ENCODE data around the gene GAA.
"Not testable (repeated sequence)": the region's sequence is repeated elsewhere in the genome, so short reads cannot be mapped to it uniquely, and the experiment has no call there.

GAA gene

DNA sequence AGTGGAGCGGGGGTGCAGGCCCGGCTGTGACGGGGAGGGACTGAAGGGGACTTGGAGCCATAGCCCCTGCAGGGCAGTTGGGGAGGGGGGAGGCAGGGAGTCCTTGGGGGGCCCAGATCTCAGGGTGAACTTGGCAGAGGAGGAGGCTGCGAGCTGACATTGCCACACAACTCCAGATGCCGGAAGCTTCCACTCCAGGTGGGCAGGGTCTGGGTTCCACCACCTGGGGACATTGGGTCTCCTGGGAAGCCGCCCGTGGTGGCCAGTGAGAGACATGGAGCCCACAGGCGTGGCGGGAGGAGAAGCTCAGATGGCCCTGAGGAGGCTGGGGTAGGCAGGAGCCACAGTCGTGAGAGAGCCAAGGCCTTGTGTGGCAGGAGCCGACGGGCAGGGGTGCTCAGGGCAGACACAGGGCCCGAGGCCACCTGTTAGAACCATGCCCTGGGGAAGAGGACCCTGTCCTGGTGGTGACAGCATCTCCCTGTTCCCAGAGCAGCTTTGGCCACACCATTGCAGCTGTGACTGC, 18.2 kb upstream of the GAA start:
- no peak for DNase-seq (ENCODE audit: low read depth in 1 of 2, low spot score in 1 of 2)

- DNase-seq (ENCODE audit: low read depth in 1 of 2, low spot score in 1 of 2): no peak
Measured at GRCh38 chr17:80084773-80085172, 16.6 kb upstream of the GAA start.

DNA sequence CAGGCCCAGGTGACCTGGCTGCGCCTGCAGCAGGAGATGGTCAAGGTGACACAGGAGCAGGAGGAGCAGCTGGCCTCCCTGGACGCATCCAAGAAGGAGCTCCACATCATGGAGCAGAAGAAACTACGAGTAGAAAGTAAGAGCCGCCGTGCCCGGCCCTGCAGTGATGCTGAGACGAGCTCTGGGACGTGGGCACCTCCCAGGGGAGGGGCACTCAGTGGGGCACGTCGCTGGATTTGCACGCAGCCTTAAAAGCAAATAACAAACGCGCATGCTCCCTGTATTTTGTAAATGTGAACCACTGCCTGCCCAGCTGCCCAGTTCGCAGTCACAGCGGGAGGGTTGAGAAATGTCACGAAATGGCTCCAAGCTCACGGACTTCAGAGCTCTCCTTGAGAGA, 15.3 kb upstream of the GAA start:
- no peak for DNase-seq (ENCODE audit: low read depth in 1 of 2, low spot score in 1 of 2)

DNA sequence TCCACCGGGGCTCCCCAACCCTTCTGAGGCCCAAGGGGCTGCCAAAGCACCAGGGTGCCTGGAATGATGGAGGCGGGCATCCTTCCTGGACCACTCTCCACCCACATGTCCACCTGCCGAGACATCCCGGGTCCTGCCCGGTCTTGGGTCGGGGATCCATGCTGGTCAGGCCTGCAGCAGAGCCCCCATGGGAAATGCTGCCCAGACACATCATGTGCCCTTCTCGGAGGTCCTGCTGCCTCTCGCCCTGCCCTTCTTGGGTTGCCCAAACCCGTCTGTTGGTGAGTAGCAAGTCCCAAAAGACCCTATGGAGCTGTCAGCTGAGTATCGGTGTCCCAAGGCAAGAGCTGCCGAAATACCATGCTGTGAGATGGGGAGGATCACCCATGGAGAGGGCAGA, 14.8 kb upstream of the GAA start:
- DNase-seq (ENCODE audit: low read depth in 1 of 2, low spot score in 1 of 2): no peak

DNA sequence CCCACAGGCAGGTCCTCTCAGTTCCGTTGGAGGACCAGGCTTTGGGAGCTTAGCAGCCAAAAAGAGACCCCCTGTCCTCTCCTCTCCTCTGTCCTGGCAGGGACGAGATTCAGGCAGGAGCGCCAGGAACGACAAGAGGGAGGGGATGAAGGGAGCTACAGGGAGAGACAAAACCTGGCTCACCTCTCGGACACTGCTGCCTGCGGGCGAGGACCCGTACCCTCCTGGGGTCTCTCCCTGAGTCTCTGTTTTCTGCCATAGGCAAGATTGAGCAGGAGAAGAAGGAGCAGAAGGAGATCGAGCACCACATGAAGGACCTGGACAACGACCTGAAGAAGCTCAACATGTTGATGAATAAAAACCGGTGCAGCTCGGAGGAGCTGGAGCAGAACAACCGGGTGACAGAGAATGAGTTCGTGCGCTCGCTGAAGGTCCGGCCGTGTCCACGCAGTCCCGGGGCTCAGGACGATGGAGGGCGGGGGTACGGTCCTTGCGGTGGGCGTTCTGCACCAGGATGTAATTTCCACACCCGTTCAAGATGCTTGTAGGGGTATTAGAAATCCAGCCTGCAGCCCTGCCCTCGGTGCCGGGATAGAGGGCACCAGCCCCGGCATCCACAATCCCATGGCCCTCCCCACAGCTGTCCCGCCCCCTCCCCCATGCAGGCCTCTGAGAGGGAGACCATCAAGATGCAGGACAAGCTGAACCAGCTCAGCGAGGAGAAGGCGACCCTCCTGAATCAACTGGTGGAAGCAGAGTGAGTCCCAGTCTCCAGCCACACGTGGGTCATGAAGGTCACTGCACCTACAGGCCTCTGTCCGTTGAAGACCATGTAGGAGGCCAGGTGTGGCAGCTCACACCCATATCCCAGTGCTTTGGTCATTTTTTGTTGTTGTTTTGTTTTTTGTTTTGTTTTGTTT, 13.8 kb upstream of the GAA start:
- DNase-seq (ENCODE audit: low read depth in 1 of 2, low spot score in 1 of 2): no peak

DNA sequence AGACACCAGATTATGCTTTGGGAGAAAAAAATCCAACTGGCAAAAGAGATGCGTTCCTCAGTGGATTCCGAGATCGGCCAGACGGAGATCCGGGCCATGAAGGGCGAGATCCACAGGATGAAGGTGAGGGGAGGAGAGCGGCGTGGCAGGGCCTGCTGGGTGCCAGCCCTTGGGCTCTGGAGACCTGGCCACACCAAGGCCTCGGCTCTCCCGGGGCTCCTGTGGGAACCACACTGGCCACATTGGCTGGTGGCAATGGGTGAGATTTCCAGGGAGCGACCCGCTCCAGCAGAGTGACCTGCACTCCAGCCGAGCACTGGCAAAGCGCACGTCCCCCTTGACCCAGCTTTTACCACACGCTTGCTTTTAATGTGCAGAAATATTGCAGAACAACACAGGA, 11.6 kb upstream of the GAA start:
- no peak for DNase-seq (ENCODE audit: low read depth in 1 of 2, low spot score in 1 of 2)

DNA sequence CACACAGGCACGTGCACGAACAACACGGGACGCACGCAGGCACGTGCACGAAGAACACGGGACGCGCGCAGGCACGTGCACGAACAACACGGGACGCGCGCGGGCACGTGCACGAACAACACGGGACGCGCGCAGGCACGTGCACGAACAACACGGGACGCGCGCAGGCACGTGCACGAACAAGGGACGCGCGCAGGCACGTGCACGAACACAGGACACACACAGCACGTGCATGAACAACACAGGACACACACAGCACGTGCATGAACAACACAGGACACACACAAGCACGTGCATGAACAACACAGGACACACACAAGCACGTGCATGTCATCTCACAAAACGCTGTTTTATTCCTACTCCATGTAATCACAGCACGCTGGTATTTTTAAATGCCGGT, 11.2 kb upstream of the GAA start:
- DNase-seq (ENCODE audit: low read depth in 1 of 2, low spot score in 1 of 2): not testable (repeated sequence)

DNA sequence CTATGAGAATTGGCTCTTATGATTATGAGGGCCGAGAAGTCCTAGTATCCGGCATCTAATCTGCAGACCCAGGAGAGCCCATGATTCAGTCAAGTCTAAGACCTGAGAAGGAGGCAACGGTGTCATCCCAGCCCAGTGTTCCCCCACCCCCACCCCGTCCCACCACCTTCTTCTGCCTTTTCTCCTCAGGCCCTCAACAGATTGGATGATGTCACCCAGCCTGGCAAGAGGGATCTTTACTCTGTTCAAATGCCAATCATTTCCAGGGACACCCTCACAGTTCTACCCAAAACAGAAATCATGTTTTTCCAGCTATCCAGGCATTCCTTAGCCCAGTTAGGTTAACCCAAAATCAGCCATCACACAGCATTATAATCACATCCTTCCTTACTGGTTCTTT, 10.0 kb upstream of the GAA start:
- DNase-seq (ENCODE audit: low read depth in 1 of 2, low spot score in 1 of 2): no peak

GRCh38 chr17:80092959-80093358, 8.4 kb upstream of the GAA start:
- DNase-seq (ENCODE audit: low read depth in 1 of 2, low spot score in 1 of 2): no peak

DNA sequence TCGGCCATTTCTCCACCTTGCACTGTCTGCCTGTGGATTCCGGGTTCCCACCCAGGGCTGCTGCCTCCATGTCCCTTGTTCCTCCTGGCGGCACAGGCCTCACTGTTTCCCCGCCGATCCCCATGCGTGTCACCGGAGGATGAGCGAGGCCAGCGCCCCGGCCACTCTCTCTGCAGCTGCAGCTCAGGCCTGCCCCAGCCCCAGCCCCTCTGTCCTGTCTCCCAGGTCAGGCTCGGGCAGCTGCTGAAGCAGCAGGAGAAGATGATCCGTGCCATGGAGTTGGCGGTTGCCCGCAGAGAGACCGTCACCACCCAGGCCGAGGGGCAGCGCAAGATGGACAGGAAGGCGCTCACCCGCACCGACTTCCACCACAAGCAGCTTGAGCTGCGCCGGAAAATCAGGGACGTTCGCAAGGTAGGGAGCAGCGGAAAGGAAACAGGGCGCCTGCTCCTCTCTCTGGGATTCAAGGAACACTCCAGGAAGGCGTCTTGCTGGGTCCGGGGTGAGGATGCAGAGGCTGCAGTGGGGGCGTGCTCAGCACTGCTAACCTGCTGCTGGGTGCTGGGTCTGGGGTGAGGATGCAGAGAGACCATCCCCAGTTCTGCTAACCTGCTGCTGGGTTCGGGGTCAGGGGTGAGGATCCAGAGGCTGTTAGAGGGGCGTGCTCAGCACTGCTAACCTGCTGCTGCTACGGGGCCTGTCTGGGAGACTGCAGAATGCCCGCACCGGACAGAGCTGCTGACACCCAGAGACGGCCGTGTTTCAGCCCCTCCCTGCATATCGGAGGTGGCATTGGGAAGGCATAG, 6.1 kb upstream of the GAA start:
- no peak for DNase-seq (ENCODE audit: low read depth in 1 of 2, low spot score in 1 of 2)

- DNase-seq (ENCODE audit: low read depth in 1 of 2, low spot score in 1 of 2): no peak
Measured at GRCh38 chr17:80095844-80096475, 5.4 kb upstream of the GAA start.

DNA sequence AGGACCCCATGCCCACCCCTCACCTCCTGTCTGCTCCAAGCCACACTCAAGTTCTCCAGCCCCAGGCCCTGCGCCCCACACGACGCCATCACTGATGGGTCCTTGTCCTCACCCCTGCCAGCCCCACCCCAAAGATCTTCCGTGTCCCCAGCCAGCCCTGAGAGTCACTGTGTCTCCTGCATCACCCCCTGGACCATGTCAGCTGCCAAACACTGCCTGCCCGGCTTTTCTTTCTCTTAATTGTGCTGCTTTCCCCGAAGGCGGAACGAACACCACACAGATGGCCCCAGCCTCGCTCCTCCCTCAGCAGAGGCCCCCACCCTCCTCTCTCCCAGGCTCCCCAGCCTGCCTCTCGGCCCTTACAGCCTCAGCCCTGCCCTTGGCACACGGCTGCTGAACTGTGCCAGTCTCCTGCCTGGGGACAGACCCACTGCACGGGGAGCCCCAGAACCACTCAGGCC, 4.8 kb upstream of the GAA start:
- no peak for DNase-seq (ENCODE audit: low read depth in 1 of 2, low spot score in 1 of 2)

DNA sequence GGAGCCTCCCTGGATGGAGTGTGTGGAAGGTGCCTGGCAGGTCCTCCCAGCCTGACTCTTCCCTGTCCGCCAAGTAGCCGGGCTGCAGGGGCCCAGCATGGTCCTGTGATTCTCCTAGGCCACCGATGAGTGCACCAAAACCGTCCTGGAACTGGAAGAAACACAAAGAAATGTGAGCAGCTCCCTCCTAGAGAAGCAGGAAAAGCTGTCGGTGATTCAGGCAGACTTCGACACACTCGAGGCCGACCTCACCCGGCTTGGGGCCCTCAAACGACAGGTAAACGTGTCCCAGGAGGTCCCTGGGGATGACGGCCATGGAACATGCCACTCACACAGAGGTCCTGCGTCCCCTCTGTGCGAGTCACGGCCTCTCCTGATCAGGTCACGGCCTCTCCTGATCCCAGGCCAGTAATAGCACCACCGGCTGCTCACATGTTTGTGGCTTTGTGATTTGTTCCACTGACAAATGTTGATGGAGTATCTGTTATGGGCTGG, 4.2 kb upstream of the GAA start:
- no peak for DNase-seq (ENCODE audit: low read depth in 1 of 2, low spot score in 1 of 2)

- DNase-seq (ENCODE audit: low read depth in 1 of 2, low spot score in 1 of 2): no peak
Measured at GRCh38 chr17:80097844-80098691, 3.3 kb upstream of the GAA start.

DNA sequence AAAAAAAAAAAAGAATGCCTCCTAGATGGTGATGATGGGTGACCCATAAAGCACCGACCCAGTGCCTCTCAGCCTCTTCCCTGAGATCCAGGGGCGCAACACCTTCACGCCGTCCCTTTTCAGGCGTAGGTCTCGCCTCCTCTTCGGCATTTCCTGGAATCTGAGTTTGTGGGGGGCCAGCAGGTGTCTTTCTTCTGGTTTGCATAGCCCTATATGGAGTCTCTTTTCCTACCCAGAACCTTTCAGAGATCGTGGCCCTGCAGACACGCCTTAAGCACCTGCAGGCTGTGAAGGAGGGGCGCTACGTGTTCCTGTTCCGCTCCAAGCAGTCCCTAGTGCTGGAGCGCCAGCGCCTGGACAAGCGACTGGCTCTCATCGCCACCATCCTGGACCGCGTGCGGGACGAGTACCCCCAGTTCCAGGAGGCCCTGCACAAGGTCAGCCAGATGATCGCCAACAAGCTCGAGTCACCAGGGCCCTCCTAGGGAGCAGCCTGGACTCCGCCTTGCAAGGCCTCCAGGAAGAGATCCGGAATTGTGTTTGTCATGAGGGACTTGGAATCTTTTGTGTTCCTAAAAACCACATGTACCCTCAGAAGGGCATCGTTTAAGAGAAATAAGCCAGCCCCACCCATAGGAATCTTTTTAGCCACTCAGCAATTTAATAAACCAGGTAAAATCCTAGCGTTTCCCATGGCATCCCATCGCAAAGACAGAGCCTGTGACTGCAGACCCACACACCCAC, 1.9 kb upstream of the GAA start:
- DNase-seq (ENCODE audit: low read depth in 1 of 2, low spot score in 1 of 2): no peak

DNA sequence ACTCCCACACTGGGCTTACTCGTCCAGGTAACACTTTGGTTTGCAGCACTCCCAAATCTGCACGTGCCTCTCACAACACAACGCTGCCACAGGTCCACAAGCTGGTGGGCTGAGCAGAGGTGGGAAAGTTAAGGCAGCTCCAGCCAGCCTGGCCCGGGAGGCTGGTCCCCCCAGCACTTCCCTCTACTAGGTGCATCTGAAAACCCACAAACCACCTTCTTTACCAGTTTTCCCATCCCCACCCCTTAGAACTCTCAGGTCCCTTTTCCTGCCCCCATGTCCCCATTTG, 1.4 kb upstream of the GAA start:
- DNase-seq (ENCODE audit: low read depth in 1 of 2, low spot score in 1 of 2): no peak

GRCh38 chr17:80101946-80102663, 724 bp downstream of the GAA start:
- DNase-seq (ENCODE audit: low read depth in 1 of 2, low spot score in 1 of 2): peak in 1 of 2 donors; percentile 12

- no peak for DNase-seq (ENCODE audit: low read depth in 1 of 2, low spot score in 1 of 2)
Measured at GRCh38 chr17:80102664-80103448, 1.5 kb downstream of the GAA start.
